RWPE2 (cell line): Measurements from ENCODE around the gene TRMT10B.

ENCODE experiments used
- ATAC-seq: fragments of 200-7000 bp; cut with Tn5 transposase; 3 replicates; pipeline ENCODE4 v1.9.1; 2021; ENCODE audit warnings: low read depth
- DNase-seq: peaks from one replicate; pipeline ENCODE4 v3.0.0-alpha.2; 2020; ENCODE audit warnings: low spot score
- H3K27ac ChIP-seq: fragments of 450-650 bp; 2 replicates; pipeline ENCODE4 v1.5.1; 2017; ENCODE audit warnings: mild to moderate bottlenecking; ENCODE audit not compliant: poor library complexity, severe bottlenecking
- H3K27me3 ChIP-seq: fragments of 250-450 bp; sonication (Bioruptor Pico); 2 replicates; pipeline ENCODE4 v1.5.1; 2021; ENCODE audit warnings: mild to moderate bottlenecking, moderate library complexity; ENCODE audit not compliant: insufficient read depth, poor library complexity, severe bottlenecking
- H3K36me3 ChIP-seq: fragments of 250-450 bp; sonication (Bioruptor Pico); 2 replicates; pipeline ENCODE4 v1.5.1; 2020; ENCODE audit warnings: low read depth, mild to moderate bottlenecking, moderate library complexity
- H3K4me1 ChIP-seq: fragments of 250-450 bp; sonication (Bioruptor Pico); 2 replicates; pipeline ENCODE4 v1.5.1; 2021; ENCODE audit warnings: mild to moderate bottlenecking, moderate library complexity; ENCODE audit not compliant: insufficient read depth, poor library complexity, severe bottlenecking
- H3K4me3 ChIP-seq: fragments of 250-450 bp; sonication (Bioruptor Pico); 2 replicates; pipeline ENCODE4 v1.5.1; 2021; ENCODE audit warnings: mild to moderate bottlenecking, moderate library complexity; ENCODE audit not compliant: severe bottlenecking
- H3K9me3 ChIP-seq: fragments of 250-450 bp; sonication (Bioruptor Pico); 2 replicates; pipeline ENCODE4 v1.5.1; 2021; ENCODE audit warnings: mild to moderate bottlenecking, moderate library complexity; ENCODE audit not compliant: severe bottlenecking
- CTCF ChIP-seq: fragments of 450-650 bp; IDR thresholded peaks from one replicate; pipeline ENCODE4 v1.5.1; 2017; ENCODE audit warnings: mild to moderate bottlenecking, moderate library complexity; ENCODE audit not compliant: poor library complexity, severe bottlenecking

The TRMT10B gene

GRCh38 chr9:37753489-37754190 lies at the start of gene TRMT10B:
TSS of gene TRMT10B (plus strand) at chr9:37753805. CDS start at chr9:37761932, 8,127 bp downstream.
- DNase-seq (peak; percentile 62), ATAC-seq (peak; percentile 93)
- Histone ChIP-seq H3K9me3 (no peaks in the 10 kb centered on the region), H3K27me3 (no peaks in the 10 kb centered on the region), H3K4me3 (peak within 1 kb of the TSS; percentile 68), H3K4me1 (peaks cover 5% of the 10 kb centered on the region), H3K36me3 (no peaks in the 10 kb centered on the region), H3K27ac (peak within 1 kb of the TSS; percentile 7)
- no peak for TF ChIP-seq CTCF

GRCh38 chr9:37705787-37706186 lies 47.8 kb upstream of the TRMT10B start:
- TF ChIP-seq CTCF = no peak
- Histone ChIP-seq H3K27me3 (no peaks in the 10 kb centered on the region), H3K36me3 (no peaks in the 10 kb centered on the region), H3K4me3 (no peak overlapping the region), H3K4me1 (no peaks in the 10 kb centered on the region), H3K9me3 (no peaks in the 10 kb centered on the region), H3K27ac (no peak overlapping the region)
- no peak for ATAC-seq
- no peak for DNase-seq

GRCh38 chr9:37706290-37706689 lies 47.3 kb upstream of the TRMT10B start:
- Histone ChIP-seq H3K4me1 (no peaks in the 10 kb centered on the region), H3K27ac (no peak overlapping the region), H3K4me3 (no peak overlapping the region), H3K36me3 (no peaks in the 10 kb centered on the region), H3K9me3 (no peaks in the 10 kb centered on the region), H3K27me3 (no peaks in the 10 kb centered on the region)
- no peak for DNase-seq
- no peak for ATAC-seq
- TF ChIP-seq CTCF = no peak

GRCh38 chr9:37707748-37708147 lies 45.9 kb upstream of the TRMT10B start:
- Histone ChIP-seq H3K4me3 (no peak overlapping the region), H3K36me3 (no peaks in the 10 kb centered on the region), H3K27me3 (no peaks in the 10 kb centered on the region), H3K9me3 (no peaks in the 10 kb centered on the region), H3K27ac (no peak overlapping the region), H3K4me1 (no peaks in the 10 kb centered on the region)
- TF ChIP-seq CTCF = no peak
- no peak for ATAC-seq
- no peak for DNase-seq

- Histone ChIP-seq H3K4me3 (no peak overlapping the region), H3K27ac (no peak overlapping the region), H3K27me3 (no peaks in the 10 kb centered on the region), H3K9me3 (no peaks in the 10 kb centered on the region), H3K36me3 (no peaks in the 10 kb centered on the region), H3K4me1 (no peaks in the 10 kb centered on the region)
- ATAC-seq (no peak), DNase-seq (no peak)
- TF ChIP-seq CTCF = no peak
Observed at GRCh38 chr9:37710046-37710445, 43.6 kb upstream of the TRMT10B start.
